Activated CD4-positive, alpha-beta T cell treated with anti-CD3 and anti-CD28 coated beads, Interleukin-2, amount 10 ng/mL, durations not matched to agents 24 days and 14 days (primary cell): Measurements from ENCODE around the gene OPA3. TPM values are rescaled to one million over a fixed set of nuclear protein-coding genes. Genes with fewer than 3 reads are reported as not detected.
A peak's percentile ranks its signal among the peaks of the same experiment; 100 is the strongest.
"Not testable (repeated sequence)": the region's sequence is repeated elsewhere in the genome, so short reads cannot be mapped to it uniquely, and the experiment has no call there.

Source experiments
- DNase-seq: peaks from one replicate; pipeline ENCODE4 v3.0.0; 2022
- H3K27ac Mint-ChIP-seq: one replicate; pipeline ENCODE4 v1.8.0; 2022; ENCODE audit warnings: mild to moderate bottlenecking, mixed read lengths
- H3K27me3 Mint-ChIP-seq: one replicate; pipeline ENCODE4 v1.8.0; 2022; ENCODE audit warnings: mixed read lengths
- H3K36me3 Mint-ChIP-seq: one replicate; pipeline ENCODE4 v1.8.0; 2022; ENCODE audit warnings: low read depth, mild to moderate bottlenecking, mixed read lengths
- H3K4me1 Mint-ChIP-seq: one replicate; pipeline ENCODE4 v1.8.0; 2021; ENCODE audit warnings: mixed read lengths
- H3K4me3 Mint-ChIP-seq: one replicate; pipeline ENCODE4 v1.8.0; 2022; ENCODE audit warnings: mild to moderate bottlenecking, moderate library complexity, mixed read lengths
- H3K9me3 Mint-ChIP-seq: one replicate; pipeline ENCODE4 v1.8.0; 2021; ENCODE audit warnings: mixed read lengths
- intact Hi-C: fragments of 100-400 bp; cut with micrococcal nuclease; formaldehyde crosslinking; loops from one replicate; pipeline ENCODE4 v1.15.1; 2023
- total RNA-seq: library from RNA; stranded (reverse); gene quantifications from 2 replicates; pipeline ENCODE4 v1.2.3, GENCODE V29; 2022

OPA3 gene
- 14.0 and 15.3 TPM in 2 replicates for total RNA-seq

DNA sequence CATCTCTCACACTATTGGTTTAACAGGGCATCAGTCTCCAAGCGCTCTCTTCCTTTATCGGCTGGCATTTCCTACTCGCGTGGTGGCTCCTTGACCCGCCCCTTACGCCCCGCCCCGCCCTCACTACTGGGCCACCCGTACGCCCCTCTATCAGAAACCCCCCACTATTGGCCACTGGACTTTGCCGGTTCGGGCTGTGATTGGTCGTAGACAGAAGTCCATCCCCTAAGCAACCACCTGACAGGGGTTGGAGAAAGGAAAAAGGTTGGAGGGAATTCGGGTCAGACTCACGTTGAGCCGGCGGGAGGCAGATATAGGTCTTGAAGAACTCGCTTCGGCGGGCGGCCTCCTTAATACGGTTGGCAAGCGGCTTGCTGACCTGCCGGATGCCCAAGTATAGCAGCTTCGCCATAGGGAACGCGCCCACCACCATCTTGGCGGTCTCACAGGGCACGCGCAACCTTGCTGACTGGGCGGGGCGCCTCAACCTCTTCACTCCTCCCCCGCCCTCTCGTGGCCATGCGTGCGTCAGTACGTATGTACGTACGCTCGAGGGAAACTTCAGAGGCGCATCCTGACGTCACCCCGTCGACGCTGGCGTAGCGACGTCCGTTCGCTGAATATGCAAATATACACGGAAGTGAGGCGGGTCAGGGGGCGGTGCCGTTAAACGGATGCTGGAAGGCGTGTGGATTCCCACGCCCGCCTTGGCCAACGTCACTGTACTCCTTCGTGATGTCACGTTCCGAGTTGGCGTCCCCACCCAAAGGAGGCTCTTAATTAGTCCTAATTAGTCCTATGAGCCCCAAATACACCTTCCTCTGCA, at the start of gene OPA3:
Gene OPA3, minus strand, starts transcription at position 471 of the 826 bp plus-strand sequence. Its CDS starts 38 bp downstream, at position 433.
- peaks cover 13% of the 10 kb centered on the region for H3K4me1 Mint-ChIP-seq
- no peaks in the 10 kb centered on the region for H3K9me3 Mint-ChIP-seq
- peaks cover 1% of the 10 kb centered on the region for H3K27me3 Mint-ChIP-seq
- peak within 1 kb of the TSS; percentile 98 for H3K4me3 Mint-ChIP-seq
- peak within 1 kb of the TSS; percentile 99 for H3K27ac Mint-ChIP-seq
- DNase-seq: peak; percentile 100
- intact Hi-C loops: loop anchor here (1.0 to 2.0 kb wide), 7 partner anchors 30 to 406 kb away; partner anchors contain the start of genes BLOC1S3, QPCTL, TRAPPC6A and VASP
- H3K36me3 Mint-ChIP-seq: peaks cover 17% of the 10 kb centered on the region

DNA sequence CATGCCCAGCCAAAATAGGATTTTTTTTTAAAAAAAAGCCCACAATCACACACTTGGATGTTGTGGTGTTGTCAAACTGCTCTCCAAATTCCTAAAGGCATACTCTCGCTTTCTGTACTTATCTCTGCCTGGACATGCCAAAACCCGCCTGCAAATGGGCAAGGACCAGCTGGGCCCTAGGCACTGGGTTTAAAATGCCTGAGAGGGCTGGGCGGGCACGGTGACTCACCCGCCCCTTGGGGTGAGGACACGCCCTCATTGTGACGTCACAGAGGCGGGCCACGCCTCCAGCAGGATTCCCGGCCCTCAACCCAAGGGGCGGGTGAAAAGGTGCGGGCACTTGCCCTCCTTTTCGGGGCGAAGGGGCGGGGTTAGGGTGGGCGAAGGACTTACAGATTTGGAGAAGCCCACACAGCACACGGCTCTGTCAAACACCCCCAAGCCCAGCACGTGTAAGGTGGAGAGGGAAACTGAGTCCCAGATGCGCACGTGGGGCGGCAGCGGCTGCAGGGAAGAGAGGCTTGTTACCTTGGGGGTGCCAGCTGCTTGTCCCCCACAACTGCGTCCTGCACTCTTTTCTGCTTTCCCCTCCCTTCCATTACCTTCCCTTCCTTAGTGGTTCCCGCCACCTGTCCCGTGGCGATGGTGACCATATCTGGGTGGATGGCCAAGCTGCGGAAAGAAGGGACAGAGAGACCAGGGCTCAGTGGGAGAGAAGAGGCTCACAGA, 48.0 kb upstream of the OPA3 start:
- Mint-ChIP-seq H3K9me3 (no peaks in the 10 kb centered on the region), H3K4me3 (no peak overlapping the region), H3K27ac (peak overlapping the region; percentile 39), H3K36me3 (peaks cover 35% of the 10 kb centered on the region), H3K27me3 (no peaks in the 10 kb centered on the region), H3K4me1 (peaks cover 11% of the 10 kb centered on the region)
- intact Hi-C loops: no loop called here
- peak; percentile 77 for DNase-seq

DNA sequence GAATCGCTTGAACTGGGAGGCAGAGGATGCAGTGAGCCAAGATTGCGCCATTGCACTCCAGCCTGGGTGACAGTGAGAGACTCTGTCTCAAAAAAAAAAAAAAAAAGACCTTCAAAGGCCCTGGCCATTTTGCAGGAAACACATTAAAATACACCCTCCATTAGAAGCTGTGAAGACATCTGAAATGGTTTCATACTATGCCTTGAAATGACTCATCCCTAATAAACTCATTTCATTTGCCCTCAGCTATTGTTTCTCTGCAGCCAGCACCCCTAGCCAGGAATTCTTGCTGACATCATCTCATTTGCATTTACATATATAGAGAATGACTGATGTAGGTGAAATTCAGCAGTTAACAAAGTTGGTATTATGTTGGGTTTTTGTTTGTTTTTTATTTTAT, 45.9 kb upstream of the OPA3 start:
- no peak overlapping the region for H3K4me3 Mint-ChIP-seq
- no peak overlapping the region for H3K27ac Mint-ChIP-seq
- peaks cover 45% of the 10 kb centered on the region for H3K36me3 Mint-ChIP-seq
- H3K9me3 Mint-ChIP-seq: no peaks in the 10 kb centered on the region
- no peaks in the 10 kb centered on the region for H3K27me3 Mint-ChIP-seq
- no peak for DNase-seq
- intact Hi-C loops: no loop called here
- H3K4me1 Mint-ChIP-seq: peaks cover 13% of the 10 kb centered on the region

DNA sequence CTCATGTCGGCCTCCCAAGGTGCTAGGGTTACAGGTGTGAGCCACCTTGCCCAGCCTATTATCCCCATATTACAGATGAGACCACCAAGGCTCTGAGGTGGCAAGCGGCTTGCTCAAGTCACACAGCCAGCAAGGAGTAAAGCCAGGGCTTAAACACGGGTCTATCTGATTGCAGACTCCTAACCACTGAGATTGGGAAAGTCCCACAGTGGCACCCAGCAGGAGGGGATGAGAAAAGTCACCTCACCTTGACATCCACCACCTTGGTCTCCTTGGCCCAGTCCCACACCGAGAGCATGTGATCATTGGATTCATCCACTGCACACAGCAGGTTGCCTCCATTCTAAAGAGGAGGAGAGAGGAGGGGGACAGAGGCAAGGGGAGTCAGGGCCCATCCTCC, 45.1 kb upstream of the OPA3 start:
- no peak for DNase-seq
- Mint-ChIP-seq H3K36me3 (peaks cover 52% of the 10 kb centered on the region), H3K27me3 (no peaks in the 10 kb centered on the region), H3K9me3 (no peaks in the 10 kb centered on the region), H3K4me3 (no peak overlapping the region), H3K27ac (peak overlapping the region; percentile 51), H3K4me1 (peaks cover 13% of the 10 kb centered on the region)
- intact Hi-C loops: no loop called here

DNA sequence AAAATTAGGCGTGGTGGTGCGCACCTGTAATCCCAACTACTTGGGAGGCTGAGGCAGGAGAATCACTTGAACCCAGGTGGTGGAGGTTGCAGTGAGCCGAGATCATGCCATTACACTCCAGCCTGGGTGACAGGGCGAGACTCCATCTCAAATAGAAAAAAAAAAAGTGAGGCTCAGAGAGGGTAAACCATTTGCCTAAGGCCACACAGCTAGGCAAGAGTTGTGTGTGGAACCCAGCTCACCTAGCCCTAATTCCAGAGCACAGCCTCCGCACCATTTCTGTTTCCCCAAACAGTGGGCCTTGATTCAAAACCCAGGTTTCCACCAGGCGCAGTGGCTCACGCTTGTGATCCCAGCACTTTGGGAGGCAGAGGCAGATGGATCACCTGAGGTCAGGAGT, 43.6 kb upstream of the OPA3 start:
- peaks cover 16% of the 10 kb centered on the region for H3K4me1 Mint-ChIP-seq
- intact Hi-C loops, H3K4me3 Mint-ChIP-seq, DNase-seq, H3K27me3 Mint-ChIP-seq, H3K27ac Mint-ChIP-seq, H3K9me3 Mint-ChIP-seq: not testable (repeated sequence)
- peaks cover 64% of the 10 kb centered on the region for H3K36me3 Mint-ChIP-seq

DNA sequence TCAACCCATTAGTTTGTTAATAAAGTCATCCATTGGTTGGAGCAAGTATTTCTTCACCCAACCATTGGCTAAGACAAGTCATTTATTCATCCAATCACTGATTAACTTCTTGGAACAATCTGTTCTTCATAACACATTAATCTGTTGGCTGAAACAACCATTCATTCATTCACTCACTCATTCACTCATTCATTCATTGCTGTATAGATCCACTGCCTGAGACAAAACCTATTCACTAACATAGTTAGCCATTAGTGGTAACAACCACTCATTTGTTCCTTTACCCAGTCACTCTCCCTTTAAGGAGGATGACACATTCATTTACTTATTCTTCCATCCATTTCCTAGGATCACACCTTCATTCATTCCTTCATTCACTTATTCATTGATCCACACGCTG, 39.4 kb upstream of the OPA3 start:
- Mint-ChIP-seq H3K9me3 (no peaks in the 10 kb centered on the region), H3K27me3 (no peaks in the 10 kb centered on the region)
- no peak for DNase-seq

DNA sequence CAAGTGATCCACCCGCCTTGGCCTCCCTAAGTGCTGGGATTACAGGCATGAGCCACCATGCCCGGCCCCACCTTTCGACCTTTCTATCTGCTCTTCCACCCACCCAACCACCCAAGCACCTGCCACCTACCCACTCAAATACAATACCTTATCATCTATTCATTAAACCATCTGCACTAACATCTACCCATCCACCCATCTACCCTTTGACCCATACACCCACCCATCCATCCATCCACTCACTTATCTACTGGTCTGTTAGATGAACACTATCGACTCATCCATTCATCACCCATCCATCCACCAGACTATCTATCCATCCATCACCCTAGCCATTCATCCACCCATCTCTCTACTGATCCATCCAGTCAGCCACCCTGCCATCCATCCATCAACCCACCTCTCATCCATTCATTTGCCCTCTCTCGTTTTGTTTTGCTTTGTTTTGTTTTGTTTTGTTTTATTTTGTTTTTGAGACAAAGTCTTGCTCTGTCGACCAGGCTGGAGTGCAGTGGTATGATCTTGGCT, 37.4 kb upstream of the OPA3 start:
- Mint-ChIP-seq H3K4me3 (no peak overlapping the region), H3K4me1 (peaks cover 9% of the 10 kb centered on the region), H3K27me3 (no peaks in the 10 kb centered on the region), H3K36me3 (peaks cover 70% of the 10 kb centered on the region), H3K27ac (peak overlapping the region; percentile 38), H3K9me3 (no peaks in the 10 kb centered on the region)
- DNase-seq: no peak
- intact Hi-C loops: no loop called here

More for the DNA sequence above, 39.4 kb upstream of the OPA3 start:
- Mint-ChIP-seq H3K36me3 (peaks cover 76% of the 10 kb centered on the region), H3K4me3 (no peak overlapping the region), H3K27ac (no peak overlapping the region), H3K4me1 (peaks cover 9% of the 10 kb centered on the region)
- intact Hi-C loops: no loop called here

DNA sequence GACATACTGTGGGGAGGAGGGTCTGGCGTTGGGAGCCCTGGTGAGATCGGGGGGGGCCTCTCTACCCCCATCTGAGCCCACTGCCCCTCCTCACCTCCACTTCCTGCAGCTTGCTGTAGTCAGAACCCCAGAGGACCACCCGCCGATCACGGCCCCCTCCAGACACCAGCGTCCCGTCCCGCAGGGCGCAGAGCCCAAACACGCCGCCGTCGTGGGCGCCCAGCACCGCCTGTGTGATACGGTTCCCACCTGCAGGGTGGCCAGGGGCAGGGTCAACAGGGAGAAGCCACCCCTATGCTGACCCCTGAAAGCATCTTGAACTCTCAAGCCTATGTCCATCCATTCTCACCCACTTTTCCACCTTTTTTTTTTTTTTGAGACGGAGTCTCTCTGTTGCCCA, 36.8 kb upstream of the OPA3 start:
- peaks cover 73% of the 10 kb centered on the region for H3K36me3 Mint-ChIP-seq
- H3K27ac Mint-ChIP-seq: no peak overlapping the region
- peaks cover 9% of the 10 kb centered on the region for H3K4me1 Mint-ChIP-seq
- H3K4me3 Mint-ChIP-seq: no peak overlapping the region
- no peaks in the 10 kb centered on the region for H3K27me3 Mint-ChIP-seq
- intact Hi-C loops: no loop called here
- DNase-seq: no peak
- H3K9me3 Mint-ChIP-seq: no peaks in the 10 kb centered on the region

DNA sequence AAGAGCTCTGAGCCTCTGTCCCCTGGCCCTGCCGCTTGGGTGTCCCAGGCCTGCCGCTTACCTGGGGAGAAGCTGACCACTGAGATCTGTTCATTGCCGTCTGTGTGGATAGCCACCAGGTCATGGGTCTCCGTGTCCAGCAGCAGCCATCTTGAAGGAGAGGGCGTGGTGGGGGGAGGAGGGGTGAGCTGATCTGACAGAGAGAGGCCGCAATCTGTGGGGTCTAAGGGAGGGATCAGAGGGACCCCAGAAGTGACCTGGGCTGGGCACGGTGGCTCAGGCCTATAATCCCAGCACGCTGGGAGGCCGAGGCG, 32.1 kb upstream of the OPA3 start:
- DNase-seq: no peak
- intact Hi-C loops: no loop called here
- peaks cover 16% of the 10 kb centered on the region for H3K4me1 Mint-ChIP-seq
- no peak overlapping the region for H3K4me3 Mint-ChIP-seq
- H3K27ac Mint-ChIP-seq: peak overlapping the region; percentile 11
- H3K36me3 Mint-ChIP-seq: peaks cover 73% of the 10 kb centered on the region
- no peaks in the 10 kb centered on the region for H3K27me3 Mint-ChIP-seq
- H3K9me3 Mint-ChIP-seq: no peaks in the 10 kb centered on the region

DNA sequence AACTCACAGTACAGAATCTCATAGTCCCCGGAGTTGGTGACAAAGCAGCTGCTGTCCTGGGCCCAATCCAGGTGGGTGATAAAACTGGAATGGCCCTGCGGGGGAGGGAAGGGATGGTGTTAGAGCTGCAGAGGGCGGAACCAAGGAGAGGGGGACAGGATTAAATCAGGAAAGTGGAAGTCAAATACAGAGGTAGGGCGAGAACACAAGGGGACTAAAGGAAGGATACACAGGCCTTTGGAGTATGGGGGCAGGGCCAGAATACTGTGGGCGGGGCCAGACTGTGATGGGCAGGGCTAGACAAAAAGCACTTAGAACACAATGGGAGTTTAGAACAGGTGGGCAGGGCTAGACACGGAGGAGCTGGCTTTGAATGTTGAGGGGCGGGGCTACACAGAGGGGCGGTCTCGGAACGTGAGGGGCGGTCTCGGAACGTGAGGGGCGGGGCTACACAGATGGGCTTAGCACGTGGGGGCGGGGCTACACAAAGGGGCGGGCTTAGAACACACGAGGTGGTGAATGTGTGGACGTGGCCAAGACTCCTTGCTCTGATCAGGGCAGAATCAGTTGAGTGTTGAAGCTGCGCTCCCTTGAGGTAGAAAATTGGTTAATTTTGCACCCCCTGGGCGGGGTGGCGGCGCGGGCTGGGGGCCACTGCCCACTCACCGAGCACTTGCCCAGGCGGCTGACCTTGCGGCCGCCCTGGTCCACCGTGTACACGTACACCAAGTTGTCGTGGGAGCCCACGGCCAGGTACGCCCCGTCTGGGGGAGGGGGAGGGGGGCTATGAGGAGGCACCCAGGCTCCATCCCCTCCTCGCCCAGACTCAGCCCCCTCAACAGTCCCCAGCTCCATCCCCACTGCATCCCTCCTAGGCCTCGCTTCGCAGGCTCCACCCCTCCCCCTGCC, 31.4 kb upstream of the OPA3 start:
- Mint-ChIP-seq H3K36me3 (peaks cover 71% of the 10 kb centered on the region), H3K9me3 (no peaks in the 10 kb centered on the region), H3K27me3 (no peaks in the 10 kb centered on the region), H3K4me3 (no peak overlapping the region), H3K27ac (peak overlapping the region; percentile 51), H3K4me1 (peaks cover 16% of the 10 kb centered on the region)
- intact Hi-C loops: no loop called here
- DNase-seq: peak; percentile 92

DNA sequence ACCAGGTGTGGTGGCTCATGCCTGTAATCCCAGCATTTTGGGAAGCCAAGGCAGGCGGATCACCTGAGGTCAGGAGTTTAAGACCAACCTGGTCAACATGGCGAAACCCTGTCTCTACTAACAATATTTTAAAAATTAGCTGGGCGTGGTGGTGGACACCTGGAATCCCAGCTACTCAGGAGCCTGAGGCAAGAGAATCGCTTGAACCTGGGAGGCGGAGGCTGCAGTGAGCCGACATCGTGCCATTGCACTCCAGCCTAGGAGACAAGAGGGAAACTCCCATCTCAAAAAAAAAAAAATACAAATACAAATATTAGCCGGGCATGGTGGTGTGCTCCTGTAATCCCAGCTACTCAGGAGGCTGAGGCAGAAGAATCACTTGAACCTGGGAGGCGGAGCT, 30.5 kb upstream of the OPA3 start:
- DNase-seq, intact Hi-C loops, H3K9me3 Mint-ChIP-seq, H3K27me3 Mint-ChIP-seq, H3K4me3 Mint-ChIP-seq: not testable (repeated sequence)
- peaks cover 16% of the 10 kb centered on the region for H3K4me1 Mint-ChIP-seq
- peak overlapping the region; percentile 94 for H3K27ac Mint-ChIP-seq
- peaks cover 69% of the 10 kb centered on the region for H3K36me3 Mint-ChIP-seq

DNA sequence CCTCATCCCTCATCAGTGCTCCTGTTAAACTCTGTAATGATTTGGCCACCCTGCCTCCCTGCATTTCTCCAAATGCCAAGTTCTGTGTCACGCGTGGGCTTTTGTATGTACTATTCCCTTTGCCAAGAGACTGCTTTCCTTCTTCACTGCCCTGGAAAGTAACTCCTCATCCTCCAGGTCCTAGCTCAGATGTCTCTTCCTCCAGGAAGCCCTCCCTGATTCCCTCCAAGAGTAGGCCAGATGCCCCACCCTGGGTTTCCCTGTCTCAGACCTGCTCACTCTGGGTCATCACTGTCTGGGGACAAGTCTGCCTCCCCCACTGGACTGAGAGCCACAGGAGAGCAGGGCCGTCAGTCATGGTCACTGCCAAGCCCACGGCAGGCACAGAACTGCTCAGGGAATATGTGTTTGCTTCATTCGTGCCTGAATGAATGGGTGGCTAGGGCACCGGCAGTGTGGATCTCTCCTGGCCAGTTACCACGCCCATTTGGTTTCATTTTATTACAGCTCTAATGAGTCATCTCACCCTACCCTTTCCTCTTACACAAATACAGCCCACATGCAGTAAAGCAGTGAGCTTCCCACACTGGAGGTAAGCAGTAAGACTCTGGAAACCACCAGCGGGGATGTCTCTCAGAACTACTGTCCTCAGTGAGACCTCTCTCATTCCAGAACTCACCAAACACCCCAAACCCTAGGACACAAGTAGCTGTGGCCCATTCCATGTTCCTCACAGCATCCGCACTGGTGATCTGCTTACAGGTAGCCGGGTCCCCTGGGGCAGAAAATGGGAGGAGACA, 29.5 kb upstream of the OPA3 start:
- Mint-ChIP-seq H3K9me3 (peaks cover under 1% of the 10 kb centered on the region), H3K27ac (peak overlapping the region; percentile 94), H3K4me3 (peak overlapping the region; percentile 60), H3K27me3 (no peaks in the 10 kb centered on the region), H3K36me3 (peaks cover 71% of the 10 kb centered on the region), H3K4me1 (peaks cover 16% of the 10 kb centered on the region)
- DNase-seq: peak; percentile 77
- intact Hi-C loops: loop anchor here (1.0 kb wide), 2 partner anchors 29 to 30 kb away; partner anchors contain the start of gene OPA3

DNA sequence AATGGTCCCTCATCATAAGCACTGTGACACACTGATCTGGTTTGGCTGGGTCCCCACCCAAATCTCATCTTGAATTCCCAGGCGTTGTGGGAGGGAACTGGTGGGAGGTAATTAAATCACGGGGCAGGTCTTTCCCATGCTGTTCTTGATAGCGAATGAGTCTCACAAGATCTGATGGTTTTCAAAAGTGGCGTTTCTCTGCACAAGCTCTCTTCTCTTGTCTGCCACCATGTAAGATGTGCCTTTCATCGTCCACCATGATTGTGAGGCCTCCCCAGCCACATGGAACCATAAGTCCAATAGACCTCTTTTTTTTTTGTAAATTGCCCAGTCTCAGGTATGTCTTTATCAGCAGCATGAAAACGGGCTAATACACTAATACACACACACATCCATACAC, 24.3 kb upstream of the OPA3 start:
- Mint-ChIP-seq H3K27ac (peak overlapping the region; percentile 43), H3K36me3 (peaks cover 44% of the 10 kb centered on the region), H3K27me3 (no peaks in the 10 kb centered on the region), H3K4me1 (peaks cover 9% of the 10 kb centered on the region), H3K4me3 (no peak overlapping the region), H3K9me3 (peaks cover 4% of the 10 kb centered on the region)
- intact Hi-C loops: no loop called here
- DNase-seq: no peak
